Esophagus squamous epithelium (tissue), 5 donors: ENCODE measurements around the gene PLSCR2. TPM values are rescaled to one million over a fixed set of nuclear protein-coding genes. Genes with fewer than 3 reads are reported as not detected.
"Not testable (repeated sequence)": the region's sequence is repeated elsewhere in the genome, so short reads cannot be mapped to it uniquely, and the experiment has no call there.

Experiments
- DNase-seq: peaks from one replicate; lab custom pipeline; 2025; lab: John Stamatoyannopoulos, UW
- H3K27ac ChIP-seq, 4 donors: fragments of 200-600 bp; sonication (generic); one replicate each; pipeline ENCODE4 v1.5.1; 2016 to 2019; ENCODE audit warnings: mild to moderate bottlenecking in 1 of 4
- H3K27me3 ChIP-seq, 4 donors: fragments of 200-600 bp; sonication (generic); 1 replicate in 3 of 4; 2 replicates in 1 of 4; pipeline versions ENCODE4 v1.5.1 to v1.6.0; 2017 to 2021; ENCODE audit warnings: antibody characterized with exemption in 1 of 4
- H3K36me3 ChIP-seq, 3 donors: fragments of 200-600 bp; sonication (generic); one replicate each; pipeline ENCODE4 v1.5.1; 2016 to 2019
- H3K4me1 ChIP-seq, 3 donors: fragments of 200-600 bp; sonication (generic); one replicate each; pipeline ENCODE4 v1.5.1; 2017 to 2019
- H3K4me3 ChIP-seq, 4 donors: fragments of 200-600 bp; sonication (generic); 1 replicate in 3 of 4; 2 replicates in 1 of 4; pipeline ENCODE4 v1.5.1; 2016 to 2019; ENCODE audit warnings: mild to moderate bottlenecking in 2 of 4, moderate library complexity in 1 of 4
- H3K9me3 ChIP-seq, 3 donors: fragments of 200-600 bp; sonication (generic); one replicate each; pipeline ENCODE4 v1.5.1; 2016 to 2019
- POLR2A ChIP-seq, 4 donors: fragments of 450-650 bp; IDR thresholded peaks; one replicate each; pipeline ENCODE4 v1.6.1; 2017; ENCODE audit warnings: antibody characterized with exemption in 4 of 4, mild to moderate bottlenecking in 4 of 4, moderate library complexity in 3 of 4
- WGBS, 2 donors: methylation state at CpG; one replicate each; pipeline ENCODE4 v1.1.5; 2018; 5-methylcytosine and 5-hydroxymethylcytosine counted together
- intact Hi-C: fragments of 100-400 bp; cut with DNase I; formaldehyde crosslinking; loops from one replicate; pipeline ENCODE4 v1.15.0; 2022
- total RNA-seq, 4 donors: library from RNA; depleted of rRNA; stranded (reverse); fragments of >200 nt; gene quantifications; one replicate each; pipeline ENCODE4 v1.1.0, GENCODE V29; 2016
- TF ChIP-seq, protein P1 (sequence below), 6 experiments: fragments of 450-650 bp in 4 of 6; fragments of 200-600 bp in 2 of 6; sonication (generic) in 2 of 6; IDR thresholded peaks; one replicate each; pipeline ENCODE4 v1.5.1; 2016 to 2019; ENCODE audit warnings: antibody characterized with exemption in 6 of 6, mild to moderate bottlenecking in 4 of 6, moderate library complexity in 4 of 6
- donor health status: DM: yes; HTN: yes; CAD: no.

PLSCR2 gene
- total RNA-seq, 4 donors from 2014 or later = not detected

DNA sequence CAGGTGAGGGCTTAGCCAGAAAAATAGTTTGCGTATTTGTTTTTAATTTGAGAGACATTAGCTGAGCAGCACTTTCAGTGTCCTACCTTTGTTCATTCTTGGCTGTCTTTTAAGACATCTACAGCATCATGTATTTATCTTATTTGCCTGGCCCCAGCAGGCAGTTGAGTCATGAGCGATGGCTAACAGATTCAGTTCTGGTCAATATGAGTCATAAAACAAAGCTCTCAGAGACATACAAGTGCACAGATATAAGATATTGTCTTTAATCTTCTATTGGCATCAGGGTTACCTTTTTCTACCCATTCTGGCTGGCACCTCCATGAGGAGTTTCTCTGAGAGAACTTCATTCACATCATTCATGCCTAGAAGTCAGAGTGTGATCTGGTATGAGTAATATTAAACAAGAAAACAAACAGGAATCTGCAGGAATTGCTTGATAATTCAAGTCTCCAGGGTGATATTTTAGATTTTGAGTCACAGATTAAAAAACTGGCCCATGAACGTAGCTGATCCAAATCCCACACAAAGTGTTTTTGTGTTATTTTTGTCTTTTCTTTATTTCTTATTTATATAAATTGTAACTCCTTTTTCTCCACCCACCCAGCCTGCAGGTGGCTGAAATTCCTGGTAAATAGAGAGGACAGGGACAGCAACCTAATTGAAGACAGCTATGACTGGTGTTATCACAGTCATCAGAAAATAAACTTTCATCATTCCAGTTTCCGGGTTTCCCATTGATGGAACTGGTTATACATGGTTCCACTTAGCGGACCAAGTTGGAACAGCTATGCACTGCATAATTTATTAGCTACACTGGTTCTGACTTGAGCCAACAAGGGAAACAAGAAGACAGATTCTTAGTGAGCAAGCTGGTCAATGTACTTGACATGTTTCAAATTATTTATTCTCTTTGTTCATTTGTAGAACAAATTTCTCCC is 47.3 kb downstream of the PLSCR2 start:
- 35 to 40% methylated on average over 5 of the region's 5 CpGs for WGBS, 2 donors
- intact Hi-C loops = no loop called here
- no peak overlapping the region for H3K4me3 ChIP-seq
- DNase-seq = no peak
- H3K36me3 ChIP-seq = no peaks in the 10 kb centered on the region
- no peaks in the 10 kb centered on the region for H3K27me3 ChIP-seq
- no peaks in the 10 kb centered on the region for H3K9me3 ChIP-seq
- TF ChIP-seq, protein P1, sequence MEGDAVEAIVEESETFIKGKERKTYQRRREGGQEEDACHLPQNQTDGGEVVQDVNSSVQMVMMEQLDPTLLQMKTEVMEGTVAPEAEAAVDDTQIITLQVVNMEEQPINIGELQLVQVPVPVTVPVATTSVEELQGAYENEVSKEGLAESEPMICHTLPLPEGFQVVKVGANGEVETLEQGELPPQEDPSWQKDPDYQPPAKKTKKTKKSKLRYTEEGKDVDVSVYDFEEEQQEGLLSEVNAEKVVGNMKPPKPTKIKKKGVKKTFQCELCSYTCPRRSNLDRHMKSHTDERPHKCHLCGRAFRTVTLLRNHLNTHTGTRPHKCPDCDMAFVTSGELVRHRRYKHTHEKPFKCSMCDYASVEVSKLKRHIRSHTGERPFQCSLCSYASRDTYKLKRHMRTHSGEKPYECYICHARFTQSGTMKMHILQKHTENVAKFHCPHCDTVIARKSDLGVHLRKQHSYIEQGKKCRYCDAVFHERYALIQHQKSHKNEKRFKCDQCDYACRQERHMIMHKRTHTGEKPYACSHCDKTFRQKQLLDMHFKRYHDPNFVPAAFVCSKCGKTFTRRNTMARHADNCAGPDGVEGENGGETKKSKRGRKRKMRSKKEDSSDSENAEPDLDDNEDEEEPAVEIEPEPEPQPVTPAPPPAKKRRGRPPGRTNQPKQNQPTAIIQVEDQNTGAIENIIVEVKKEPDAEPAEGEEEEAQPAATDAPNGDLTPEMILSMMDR (IDR thresholded peaks at IDR 0.05) = peak in 1 of 6 experiments; percentile 16
- TF ChIP-seq POLR2A (IDR thresholded peaks at IDR 0.05) = no peak
- no peaks in the 10 kb centered on the region for H3K4me1 ChIP-seq
- H3K27ac ChIP-seq = no peak overlapping the region

DNA sequence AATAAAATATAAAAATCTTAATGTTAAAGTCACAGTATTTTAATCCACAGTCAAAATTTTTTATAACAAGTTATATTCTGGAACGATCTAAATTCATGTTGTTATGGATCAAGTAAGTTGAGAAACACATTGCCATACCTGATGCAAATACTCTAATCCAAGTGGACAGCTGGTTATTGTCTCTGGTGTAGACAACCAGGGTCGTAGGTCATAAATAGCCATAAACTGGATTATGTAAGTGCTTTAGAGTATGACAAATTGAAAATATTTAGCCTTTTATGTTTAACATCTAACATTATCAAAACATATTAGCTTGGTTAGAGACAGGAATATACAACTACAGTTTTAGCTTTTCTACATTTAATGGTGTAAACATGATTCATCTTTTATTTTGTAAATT is 53.0 kb downstream of the PLSCR2 start:
- no peak for DNase-seq
- intact Hi-C loops = no loop called here
- no peaks in the 10 kb centered on the region for H3K36me3 ChIP-seq
- no peaks in the 10 kb centered on the region for H3K4me1 ChIP-seq
- H3K9me3 ChIP-seq = peaks cover 0 to 12% (median 10%) of the 10 kb centered on the region in 3 donors
- WGBS, 2 donors = 62 to 69% methylated on average over 2 of the region's 2 CpGs
- no peaks in the 10 kb centered on the region for H3K27me3 ChIP-seq
- TF ChIP-seq, protein P1 (IDR thresholded peaks at IDR 0.05) = no peak
- no peak for TF ChIP-seq POLR2A (IDR thresholded peaks at IDR 0.05)
- H3K4me3 ChIP-seq = no peak overlapping the region
- no peak overlapping the region for H3K27ac ChIP-seq

DNA sequence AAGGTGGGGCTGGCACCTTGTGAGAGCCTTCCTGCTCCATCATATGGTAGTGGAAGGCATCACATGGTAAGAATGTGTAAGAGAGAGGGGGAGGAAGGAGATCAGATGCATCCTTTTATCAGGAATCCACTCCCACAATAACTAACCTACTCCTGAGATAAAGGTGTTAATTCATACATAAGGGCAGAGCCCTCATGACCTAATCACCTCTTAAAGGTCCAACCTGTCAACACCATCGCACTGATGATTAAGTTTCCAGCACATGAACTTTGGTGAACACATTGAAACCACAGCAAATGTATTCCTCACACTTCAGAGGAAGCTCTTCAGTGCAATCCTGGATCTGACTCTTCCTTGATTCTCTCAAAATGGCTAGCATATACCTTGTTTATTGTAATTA is 55.4 kb downstream of the PLSCR2 start:
- Histone ChIP-seq H3K9me3 (peaks cover 0 to 12% (median 10%) of the 10 kb centered on the region in 3 donors), H3K36me3 (no peaks in the 10 kb centered on the region), H3K4me1 (no peaks in the 10 kb centered on the region), H3K27ac (no peak overlapping the region), H3K27me3 (no peaks in the 10 kb centered on the region), H3K4me3 (no peak overlapping the region)
- no peak for DNase-seq
- TF ChIP-seq, protein P1 (IDR thresholded peaks at IDR 0.05) = no peak
- TF ChIP-seq POLR2A (IDR thresholded peaks at IDR 0.05) = no peak
- intact Hi-C loops = no loop called here
- 71 to 82% methylated on average over 1 of the region's 1 CpG for WGBS, 2 donors

DNA sequence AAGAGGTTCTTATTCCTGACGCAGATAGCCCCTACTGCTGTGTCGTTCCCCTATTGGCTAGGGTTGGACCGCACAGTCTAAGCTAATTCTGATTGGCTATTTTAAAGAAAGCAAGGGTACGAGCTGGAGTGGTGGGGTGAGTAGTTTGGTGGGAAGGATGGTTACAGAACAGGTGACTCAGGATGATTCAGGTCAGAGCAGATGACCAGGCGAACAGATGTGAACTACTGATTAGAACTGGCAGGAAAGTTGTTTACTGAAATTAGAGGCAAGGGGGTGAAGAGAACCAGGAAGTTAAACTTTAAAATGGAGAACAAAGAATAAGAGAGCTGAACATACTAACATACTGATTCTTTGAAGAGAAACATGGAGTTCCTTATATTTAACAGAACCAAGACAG is 56.6 kb downstream of the PLSCR2 start:
- H3K27me3 ChIP-seq, H3K4me1 ChIP-seq, H3K27ac ChIP-seq, intact Hi-C loops, DNase-seq, H3K36me3 ChIP-seq, H3K4me3 ChIP-seq: not testable (repeated sequence)
- peaks cover 0 to 12% (median 10%) of the 10 kb centered on the region in 3 donors for H3K9me3 ChIP-seq
- WGBS, 2 donors = 88% methylated on average over 5 of the region's 5 CpGs

DNA sequence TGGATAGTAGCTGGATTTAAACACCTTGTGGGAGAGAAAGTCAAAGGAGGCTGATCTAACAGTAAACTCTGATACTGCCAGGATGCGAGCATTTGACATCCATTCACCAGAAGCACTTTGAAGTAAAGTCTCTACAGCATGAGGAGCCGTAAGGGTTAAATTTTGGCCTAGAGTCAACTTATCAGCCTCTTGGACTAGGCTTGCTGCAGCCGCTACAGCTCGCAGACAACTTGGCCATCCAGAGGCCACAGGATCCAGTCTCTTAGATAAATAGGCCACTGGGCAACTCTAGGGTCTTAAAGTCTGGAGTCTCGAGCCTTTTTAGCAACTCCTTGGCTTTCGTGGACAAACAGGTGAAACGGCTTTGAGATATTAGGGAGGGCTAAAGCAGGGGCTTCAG is 61.4 kb downstream of the PLSCR2 start:
- H3K4me1 ChIP-seq = no peaks in the 10 kb centered on the region
- 67 to 77% methylated on average over 6 to 7 of the region's 7 CpGs for whole genome bisulfite sequencing, 2 donors
- H3K9me3 ChIP-seq = peaks cover 0 to 12% (median 10%) of the 10 kb centered on the region in 3 donors
- no peak overlapping the region for H3K4me3 ChIP-seq
- no peak for DNase-seq
- H3K27ac ChIP-seq = no peak overlapping the region
- H3K36me3 ChIP-seq = no peaks in the 10 kb centered on the region
- no peak for TF ChIP-seq POLR2A (IDR thresholded peaks at IDR 0.05)
- TF ChIP-seq, protein P1 (IDR thresholded peaks at IDR 0.05) = no peak
- no peaks in the 10 kb centered on the region for H3K27me3 ChIP-seq
- intact Hi-C loops = no loop called here
